HL-60/S4 treated with phorbol 12-myristate 13-acetate at 8.2 ng/mL for 4 days and 3 days (cell line): ENCODE data around the gene TULP4.
"Not testable (repeated sequence)": the region's sequence is repeated elsewhere in the genome, so short reads cannot be mapped to it uniquely, and the experiment has no call there.

Experiments
- in situ Hi-C: fragments of 300-500 bp; cut with MboI; formaldehyde crosslinking; loops from 2 replicates; pipeline ENCODE4 v1.15.0; 2022; ENCODE audit warnings: low sequenced_read_pairs

TULP4 gene

DNA sequence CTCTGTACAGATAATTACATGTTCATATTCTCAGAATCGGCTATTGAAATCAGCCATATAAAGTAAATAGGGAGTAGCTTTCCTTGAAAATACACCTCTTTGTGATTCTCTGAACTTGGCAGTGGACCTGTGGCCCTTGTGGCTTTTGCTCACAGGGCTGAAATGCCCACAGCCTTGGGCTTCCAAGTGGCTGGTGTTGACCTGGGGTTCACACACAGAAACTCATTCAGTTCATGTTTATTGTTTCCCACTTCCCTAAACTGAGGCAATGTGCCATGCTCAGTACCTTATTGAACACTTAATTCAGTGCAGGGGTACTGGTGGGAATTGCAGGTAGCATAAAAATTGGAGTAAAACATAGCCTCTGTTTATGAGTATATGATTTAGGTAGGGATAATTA, 19.1 kb upstream of the TULP4 start:
- in situ Hi-C loops = no loop called here

DNA sequence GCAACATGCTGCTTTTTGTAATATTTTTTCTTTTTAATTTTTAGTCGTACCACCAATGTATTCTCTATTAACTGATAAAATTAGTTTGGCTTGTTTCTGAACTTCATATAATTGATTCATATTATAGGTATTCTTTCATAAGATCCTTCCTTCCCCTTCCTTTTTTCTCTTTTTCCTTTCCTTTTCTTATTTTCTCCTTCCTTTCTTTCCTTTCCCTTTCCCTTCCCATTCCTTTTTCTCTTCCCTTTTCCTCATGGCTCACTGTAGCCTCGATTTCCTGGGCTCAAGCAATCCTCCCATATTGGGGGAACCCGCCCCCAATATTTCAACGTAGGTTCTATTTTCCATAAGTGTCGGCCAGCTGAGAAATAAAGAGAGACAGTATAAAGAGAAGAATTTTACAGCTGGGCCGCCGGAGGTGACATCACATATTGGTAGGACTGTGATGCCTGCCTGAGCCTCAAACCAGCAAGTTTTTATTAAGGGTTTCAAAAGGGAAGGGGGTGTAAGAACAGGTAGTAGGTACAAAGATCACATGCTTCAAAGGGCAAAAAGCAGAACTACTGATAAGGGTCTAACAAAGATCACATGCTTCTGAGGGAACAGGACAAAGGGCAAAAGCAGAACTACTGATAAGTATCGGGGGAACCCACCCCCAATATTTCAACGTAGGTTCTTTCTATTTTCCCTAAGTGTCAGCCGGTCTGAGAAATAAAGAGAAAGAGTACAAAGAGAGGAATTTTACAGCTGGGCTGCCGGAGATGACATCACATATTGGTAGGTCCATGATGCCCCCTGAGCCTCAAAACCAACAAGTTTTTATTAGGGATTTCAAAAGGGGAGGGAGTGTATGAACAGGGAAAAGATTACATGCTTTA, 16.1 kb upstream of the TULP4 start:
- in situ Hi-C loops = not testable (repeated sequence)

DNA sequence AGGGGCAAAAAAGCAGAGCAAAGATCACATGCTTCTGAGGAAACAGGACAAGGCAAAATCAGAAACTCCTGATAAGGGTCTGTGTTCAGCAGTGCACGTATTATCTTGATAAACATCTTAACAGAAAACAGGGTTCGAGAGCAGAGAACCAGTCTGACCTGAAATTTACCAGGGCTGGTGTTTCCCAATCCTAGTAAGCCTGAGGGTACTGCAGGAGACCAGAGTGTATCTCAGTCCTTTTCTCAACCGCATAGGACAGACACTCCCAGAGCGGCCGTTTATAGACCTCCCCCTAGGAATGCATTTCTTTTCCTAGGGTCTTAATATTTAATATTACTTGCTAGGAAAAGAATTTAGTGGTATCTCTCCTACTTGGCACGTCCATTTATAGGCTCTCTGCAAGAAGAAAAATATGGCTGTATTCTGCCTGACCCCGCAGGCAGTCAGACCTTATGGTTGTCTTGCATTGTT, 15.4 kb upstream of the TULP4 start:
- in situ Hi-C loops = not testable (repeated sequence)

DNA sequence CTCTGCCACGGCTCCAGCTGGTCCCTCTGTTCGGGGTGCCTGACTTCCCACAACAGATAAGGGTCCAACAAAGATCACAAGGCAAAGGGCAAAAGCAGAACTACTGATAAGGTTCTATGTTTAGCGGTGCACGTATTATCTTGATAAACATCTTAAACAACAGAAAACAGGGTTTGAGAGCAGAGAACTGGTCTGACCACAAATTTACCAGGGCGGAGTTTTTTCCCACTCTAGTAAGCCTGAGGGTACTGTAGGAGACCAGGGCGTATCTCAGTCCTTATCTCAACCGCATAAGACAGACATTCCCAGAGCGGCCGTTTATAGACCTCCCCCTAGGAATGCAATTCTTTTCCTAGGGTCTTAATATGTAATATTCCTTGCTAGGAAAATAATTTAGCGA, 14.6 kb upstream of the TULP4 start:
- in situ Hi-C loops = not testable (repeated sequence)

DNA sequence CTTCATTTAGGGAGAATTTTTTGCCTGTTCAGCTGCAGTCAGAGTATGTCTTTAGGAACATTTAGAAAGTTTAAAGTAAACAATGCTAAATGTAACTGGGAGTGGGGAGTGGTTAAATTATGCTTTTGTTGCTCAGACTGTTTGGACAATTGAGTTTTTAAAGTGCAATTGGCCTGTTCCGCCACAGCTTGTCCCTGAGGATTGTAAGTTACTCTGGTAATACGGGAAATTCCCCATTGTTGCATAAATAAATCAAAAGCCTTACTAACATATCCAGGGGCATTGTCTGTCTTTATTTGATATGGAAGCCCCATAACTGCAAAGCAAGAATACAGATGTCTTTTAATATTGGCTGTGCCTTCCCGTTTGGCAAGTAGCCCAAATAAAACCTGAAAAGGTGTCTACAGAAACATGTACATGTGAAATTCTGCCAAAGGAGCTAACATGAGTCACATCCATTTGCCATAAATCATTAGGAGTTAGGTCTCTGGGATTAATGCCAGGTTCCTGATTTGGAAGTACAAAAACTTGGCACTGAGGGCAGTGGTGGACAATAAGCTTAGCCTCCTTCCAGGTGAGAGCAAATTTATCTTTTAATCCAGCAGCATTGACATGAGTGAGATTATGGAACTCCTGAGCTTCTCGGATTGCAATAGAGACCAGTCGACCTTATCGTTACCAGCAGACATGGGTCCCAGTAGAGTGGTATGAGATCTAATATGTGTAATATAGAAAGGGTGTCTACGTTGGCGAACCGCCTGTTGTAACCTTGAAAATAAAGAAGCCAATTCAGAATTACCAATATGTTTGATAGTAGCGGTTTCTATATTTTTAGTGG, 11.7 kb upstream of the TULP4 start:
- in situ Hi-C loops = not testable (repeated sequence)

DNA sequence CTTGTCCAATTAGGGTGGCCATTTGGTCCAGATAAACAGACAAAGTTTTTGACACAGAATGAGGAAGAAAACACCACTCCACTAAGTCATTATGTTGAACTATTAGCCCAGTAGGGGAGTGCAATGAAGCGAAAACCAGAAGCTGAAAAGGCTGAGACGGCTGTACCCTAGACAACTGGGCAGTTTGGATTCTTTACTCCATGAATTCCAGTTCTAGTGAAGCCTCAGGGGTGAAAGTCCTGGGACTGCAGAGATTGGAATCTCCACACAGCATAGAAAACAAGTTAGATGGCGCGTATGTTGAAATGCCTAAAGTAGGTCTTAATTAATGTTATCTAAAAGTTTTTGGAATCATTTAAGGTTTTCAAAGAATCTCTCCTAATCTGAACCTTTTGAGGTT, 10.7 kb upstream of the TULP4 start:
- in situ Hi-C loops = not testable (repeated sequence)

DNA sequence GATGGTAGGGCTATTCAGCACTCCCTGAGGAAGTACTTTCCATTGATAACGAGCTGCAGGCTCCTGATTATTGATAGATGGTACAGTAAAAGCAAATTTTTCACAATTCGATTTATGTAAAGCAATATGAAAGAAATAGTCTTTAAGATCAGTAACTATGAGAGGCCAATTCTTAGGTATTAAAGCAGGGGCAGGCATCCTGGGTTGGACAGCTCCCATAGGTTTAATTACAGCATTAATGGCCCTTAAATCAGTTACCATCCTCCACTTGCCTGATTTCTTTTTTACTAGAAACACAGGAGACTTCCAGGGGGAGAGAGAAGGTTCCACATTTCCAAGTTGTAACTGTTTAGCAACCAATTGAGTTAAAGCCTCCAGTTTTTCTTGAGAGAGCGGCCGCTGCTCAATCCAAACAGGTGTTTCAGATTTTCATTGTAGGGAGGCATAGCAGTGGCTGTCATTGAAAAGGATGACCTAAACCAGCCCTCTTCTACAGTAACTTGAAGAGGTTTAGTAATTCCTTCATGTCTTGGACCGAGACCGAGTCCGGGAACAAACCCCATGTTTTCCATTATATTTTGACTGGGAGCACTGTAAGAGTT, 10.0 kb upstream of the TULP4 start:
- in situ Hi-C loops = not testable (repeated sequence)

DNA sequence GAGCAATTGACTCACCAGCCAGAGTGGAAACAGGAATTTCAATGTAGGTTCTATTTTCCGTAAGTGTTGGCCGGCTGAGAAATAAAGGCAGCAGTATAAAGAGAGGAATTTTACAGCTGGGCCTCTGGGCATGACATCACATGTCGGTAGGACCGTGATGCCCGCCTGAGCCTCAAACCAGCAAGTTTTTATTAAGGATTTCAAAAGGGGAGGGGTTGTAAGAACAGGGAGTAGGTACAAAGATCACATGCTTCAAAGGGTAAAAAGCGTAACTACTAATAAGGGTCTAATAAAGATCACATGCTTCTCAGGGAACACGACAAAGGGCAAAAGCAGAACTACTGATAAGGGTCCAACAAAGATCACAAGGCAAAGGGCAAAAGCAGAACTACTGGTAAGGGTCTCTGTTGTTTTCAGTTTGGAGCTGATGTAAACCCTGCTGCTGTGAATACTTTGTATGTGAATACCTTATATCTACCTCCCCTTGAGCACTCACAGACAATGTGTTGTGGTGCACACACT, 9.0 kb upstream of the TULP4 start:
- in situ Hi-C loops = no loop called here

DNA sequence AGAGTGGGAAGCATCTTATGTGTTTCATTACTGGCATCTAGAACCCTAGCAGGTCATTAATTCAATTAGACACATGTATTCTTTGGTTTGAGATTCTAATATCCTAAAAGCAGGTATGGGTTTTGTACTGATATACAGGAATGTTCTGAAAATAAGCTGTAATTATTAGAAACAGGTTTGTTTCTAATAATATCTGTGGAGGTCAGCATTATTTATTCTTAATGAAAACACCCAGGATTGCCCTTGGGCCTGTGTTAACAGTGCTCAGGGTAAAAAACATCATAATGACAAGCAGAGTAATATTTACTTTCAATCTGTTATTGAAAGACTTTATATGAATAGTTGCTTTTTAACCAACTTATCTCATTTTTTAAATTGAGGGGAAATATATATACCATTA, 8.0 kb upstream of the TULP4 start:
- in situ Hi-C loops = no loop called here

DNA sequence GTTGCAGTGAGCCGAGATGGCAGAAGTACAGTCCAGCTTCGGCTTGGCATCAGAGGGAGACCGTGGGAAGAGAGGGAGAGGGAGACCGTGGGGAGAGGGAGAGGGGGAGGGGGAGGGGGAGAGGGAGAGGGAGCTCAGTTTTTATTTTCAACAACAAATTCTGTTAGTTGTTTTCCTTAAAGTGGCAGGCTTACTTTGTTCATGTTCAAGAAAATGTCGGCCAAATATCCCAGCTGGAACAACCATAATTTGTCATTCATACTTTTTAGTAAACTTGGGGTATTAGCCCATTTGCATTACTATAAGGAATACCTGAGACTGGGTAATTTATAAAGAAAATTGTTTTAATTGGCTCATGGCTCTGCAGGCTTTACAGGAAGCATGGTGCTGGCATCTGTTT, 2.5 kb upstream of the TULP4 start:
- in situ Hi-C loops = no loop called here

DNA sequence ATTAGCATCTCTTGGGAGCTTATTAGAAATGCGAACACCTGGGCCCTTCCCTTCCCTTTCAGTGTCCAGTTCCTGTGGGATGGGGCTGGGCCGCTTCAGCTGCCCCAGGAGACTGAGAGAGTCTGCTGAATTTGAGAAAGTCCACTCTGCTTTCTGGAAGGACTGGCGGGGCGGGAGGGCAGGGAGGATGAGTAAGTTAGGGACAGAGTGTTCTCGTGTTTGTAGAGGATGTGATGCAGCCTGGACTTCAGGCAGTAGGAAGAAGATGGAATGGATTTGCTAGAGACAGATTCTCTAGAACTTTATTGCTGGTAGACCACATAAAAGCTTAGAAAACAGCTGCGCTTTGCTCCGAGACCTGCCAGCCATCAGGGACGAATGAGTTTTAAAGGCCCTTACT, 1.1 kb upstream of the TULP4 start:
- in situ Hi-C loops = no loop called here

DNA sequence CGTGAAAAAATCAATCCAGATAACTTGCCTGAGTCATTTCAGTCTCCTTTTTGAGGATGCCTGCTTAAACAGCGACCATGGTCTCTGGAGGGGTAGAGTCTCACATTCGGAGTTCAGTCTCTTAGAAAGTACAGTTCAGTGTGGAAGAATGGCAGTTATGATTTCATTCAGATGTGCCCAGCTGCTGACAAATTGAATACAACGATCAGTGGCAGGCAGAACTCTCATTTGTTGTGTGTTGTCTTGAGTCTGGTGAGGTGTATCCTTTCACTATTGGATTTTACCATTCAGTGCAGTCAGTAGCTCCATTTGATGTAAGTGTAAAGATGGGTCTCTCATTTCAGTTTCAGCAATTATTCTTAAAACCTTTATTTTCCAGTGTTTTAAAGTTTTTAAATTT, 639 bp upstream of the TULP4 start:
- in situ Hi-C loops = no loop called here

DNA sequence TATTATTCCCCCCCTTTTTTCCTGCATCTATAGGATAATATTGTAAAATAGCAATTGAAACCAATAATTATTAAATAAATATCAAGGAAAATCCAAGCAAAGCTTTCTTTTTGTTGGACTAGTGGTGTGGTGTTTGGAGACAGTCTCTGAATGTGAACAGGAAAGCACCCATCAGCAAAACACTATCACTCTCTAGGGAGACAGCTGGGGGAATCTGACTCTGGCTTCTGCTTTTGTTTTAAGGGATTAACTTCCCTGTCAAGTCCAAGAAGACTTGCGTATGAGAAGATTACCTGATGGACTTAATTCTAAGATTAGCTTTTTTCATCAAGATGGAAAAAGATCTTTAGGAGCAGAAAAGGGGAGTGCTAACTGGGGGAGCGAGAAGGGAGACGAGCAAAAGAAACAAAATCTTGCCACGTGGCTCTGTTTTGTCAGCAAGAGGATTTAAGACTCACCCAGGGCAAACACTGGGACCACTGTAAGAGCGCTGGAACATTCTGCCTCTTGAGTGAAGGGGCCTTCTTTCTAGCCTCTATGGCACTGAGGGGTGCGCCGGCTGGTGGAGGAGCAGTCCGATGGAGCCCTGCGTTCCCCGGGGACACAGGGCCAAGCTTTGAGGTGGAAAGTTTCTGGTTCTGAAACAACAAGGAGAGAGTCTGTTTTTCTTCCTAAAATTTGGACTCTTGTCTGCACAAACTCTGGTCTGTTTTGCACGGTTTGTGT, 570 bp downstream of the TULP4 start:
- in situ Hi-C loops = no loop called here

DNA sequence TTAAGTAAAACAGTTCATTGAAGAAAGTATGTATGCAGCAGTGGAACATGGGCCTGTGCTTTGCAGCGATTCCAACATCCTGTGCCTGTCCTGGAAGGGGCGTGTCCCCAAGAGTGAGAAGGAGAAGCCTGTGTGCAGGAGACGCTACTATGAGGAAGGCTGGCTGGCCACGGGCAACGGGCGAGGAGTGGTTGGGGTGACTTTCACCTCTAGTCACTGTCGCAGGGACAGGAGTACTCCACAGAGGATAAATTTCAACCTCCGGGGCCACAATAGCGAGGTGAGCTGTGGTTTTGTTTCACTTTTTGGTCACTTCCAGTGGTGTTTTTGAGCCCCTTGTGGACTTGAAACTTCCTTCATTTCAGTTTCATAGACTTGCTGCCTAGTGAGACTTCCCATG, 1.7 kb downstream of the TULP4 start:
- in situ Hi-C loops = no loop called here

DNA sequence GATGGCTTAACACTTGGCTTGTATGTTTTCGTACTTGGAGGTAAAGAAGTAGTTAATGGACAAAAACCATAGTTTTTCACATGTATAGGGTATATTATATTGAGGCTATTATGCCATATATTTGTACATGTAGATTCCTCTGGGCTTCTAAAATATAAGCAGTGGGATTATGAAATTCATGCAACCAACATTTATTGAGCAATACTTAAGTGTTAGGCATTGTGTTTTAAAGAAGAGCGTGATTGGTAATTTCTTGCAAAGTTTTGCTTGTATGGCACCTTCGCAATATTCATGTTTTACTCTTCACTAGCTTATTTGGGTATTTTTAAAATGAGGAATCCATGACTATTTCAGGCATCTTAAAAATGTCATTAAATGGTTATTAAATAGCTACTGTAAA, 2.5 kb downstream of the TULP4 start:
- in situ Hi-C loops = no loop called here

DNA sequence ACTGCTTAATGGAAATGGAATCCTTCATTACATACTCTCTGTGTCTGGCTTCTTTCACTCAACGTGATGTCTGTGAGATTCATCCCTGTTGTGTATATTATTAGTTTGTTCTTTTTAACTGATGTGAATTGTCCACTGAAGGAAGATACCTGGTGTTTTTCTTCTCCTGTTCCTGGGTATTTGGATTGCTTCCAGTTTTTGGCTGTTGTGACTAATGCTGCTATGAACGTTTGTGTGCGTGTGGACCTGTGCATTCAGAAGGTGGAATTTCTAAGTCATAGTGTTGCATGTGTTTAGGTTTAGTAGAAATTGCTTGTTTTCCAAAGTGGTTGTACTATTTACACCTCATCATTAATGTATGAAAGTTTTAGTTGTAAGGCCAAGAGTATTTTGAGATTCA, 3.8 kb downstream of the TULP4 start:
- in situ Hi-C loops = no loop called here

DNA sequence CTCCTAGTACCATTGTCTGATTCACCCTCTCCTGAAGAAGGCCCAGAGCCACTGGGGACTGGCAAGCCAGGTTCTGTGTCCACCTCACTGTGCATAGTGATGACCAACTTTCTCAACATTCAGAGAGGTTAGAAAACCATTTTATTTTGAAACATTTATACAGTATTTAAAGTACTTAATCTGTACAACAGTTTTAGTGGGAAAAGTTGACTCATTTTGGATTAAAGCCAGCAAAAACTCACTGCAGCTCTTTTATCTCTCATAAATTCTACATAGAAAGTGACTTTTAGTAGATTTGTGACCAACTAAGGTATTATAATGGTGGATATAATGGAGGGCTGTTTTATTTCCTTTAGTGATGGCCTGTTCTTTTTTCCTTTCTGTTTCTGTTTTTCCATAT, 9.7 kb downstream of the TULP4 start:
- in situ Hi-C loops = no loop called here

DNA sequence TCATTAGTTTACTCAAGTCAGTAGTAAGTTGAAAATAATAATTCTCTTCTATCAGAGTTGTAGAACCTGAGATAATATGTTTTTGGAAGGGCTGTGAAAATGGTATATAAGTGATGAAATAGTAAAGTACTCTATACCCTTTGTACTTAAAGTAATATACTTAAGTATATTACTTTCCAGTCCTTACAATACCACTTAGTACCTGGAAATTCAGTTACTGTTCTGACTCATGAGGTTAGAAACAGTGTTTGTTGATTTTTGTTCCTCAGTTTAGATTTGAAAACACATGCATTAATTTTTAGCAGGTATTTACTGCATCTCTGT, 10.1 kb downstream of the TULP4 start:
- in situ Hi-C loops = no loop called here

DNA sequence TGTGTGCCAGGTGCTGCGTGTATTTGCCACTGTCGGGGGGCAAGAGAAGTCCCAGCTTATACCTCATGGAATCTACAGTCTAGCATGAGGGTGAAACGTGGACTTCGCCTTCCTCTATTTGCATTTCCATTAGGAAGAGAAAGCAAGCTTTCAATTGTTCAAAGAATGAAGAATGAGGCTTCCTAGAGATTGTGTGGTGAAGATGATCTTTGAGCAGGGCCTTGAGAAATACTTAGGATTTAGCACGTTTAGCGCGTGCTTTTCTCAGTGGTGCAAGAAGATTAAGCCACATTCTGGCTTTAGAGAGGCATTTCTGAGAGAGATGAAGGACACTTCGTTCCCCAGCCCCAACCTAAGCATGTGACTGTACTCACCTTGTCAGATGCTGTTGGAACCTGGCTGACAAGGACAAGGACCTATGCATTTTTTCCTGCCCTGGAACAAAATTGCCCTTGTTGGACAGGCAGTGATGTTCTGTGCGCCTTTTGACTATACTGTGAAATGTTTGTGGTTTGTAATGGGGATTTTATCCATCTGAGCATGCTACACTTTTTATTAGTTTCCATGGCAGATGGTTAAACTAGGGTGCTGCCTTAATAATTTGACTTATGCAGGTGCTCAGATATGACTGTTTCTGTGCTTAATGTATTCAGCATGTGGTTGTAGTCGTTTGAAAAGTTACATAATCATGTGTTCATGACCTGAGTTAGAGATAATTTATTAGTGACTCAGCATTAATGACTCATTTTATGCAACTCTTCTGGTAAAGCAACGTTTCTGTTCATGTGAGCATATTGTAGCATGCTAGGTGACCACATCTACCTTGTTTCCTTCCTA, 10.7 kb downstream of the TULP4 start:
- in situ Hi-C loops = no loop called here

DNA sequence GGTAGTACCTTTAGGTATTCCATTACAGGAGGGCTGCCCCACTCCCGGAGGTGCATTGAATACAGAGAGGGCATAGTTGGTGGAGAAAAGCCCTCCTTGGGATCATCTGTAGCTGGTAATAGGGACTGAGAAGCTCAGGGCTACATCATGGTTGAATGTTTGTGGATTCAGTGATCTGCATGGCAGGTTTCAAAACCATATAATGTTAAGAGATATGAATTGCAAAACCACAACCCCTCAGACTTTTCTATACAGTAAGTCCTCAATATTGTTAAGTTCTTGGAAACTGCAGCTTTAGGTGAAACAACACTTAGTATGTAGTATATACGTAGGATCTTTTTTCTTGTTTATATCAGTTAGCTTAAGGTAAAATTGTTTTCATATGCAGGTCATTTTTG, 11.3 kb downstream of the TULP4 start:
- in situ Hi-C loops = no loop called here
